ENCODE results near the gene GAB3.

DNA sequence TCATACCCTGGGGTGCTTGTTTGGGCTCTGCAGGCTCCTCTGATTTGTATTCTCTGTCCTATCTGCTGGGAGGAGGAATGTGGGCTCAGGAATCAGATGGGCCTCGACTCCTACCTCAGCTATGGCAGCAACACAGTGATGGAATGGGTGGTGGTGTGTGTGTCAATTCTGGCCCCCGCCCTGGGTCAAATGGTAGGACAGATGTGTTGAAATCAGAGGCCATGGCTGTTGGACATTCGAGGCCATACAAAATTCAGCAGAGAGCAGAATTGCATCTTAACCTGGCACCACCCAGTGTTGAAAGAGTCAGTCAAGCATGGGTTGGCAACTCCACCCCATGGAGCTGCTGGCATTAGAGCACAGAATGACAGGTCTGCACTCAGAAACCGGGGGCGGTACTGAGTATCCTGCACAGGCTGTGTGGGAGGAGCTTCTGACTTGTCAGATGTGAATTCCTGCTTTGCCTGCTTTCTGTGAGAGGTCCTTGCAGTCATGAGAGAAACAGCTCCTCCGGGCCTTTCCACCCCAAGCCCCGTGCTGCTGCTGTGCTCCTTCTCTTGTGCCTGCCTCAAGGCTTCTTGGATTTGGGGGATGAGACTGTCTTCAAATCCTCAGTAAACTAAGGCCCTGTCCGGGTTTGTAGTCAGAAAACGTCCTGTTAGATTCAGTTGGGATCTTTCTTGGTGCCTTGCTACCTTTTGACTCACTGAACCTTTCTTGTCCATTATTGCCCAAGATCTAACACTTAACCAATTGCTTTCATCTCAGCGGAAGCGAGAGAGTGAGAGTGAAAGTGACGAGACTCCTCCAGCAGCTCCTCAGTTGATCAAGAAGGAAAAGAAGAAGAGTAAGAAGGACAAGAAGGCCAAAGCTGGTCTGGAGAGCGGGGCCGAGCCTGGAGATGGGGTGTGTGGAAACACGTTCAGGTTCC is 24.8 kb upstream of the GAB3 start:
- TF ChIP-seq POLR2A (IDR thresholded peaks at IDR 0.05; ENCODE audit: low read depth, low read length) (no peak), TAF1 (IDR thresholded peaks at IDR 0.05; ENCODE audit: low read depth, low read length) (no peak), POLR2AphosphoS5 (IDR thresholded peaks at IDR 0.05; ENCODE audit: low read depth, low read length) (0 out of 2 replicates have a peak, but pooled peaks have one; percentile 11), POU2F2 (IDR thresholded peaks at IDR 0.05; ENCODE audit: low read depth, low read length) (no peak)

All from GM12891 (cell line).